HG03175 (cell line): ENCODE measurements around the gene ASCC3.
"Not testable (repeated sequence)": the region's sequence is repeated elsewhere in the genome, so short reads cannot be mapped to it uniquely, and the experiment has no call there.

Experiments
- ATAC-seq: cut with Tn5 transposase; IDR thresholded peaks from one replicate; pipeline ENCODE4 v1.9.1; 2021; ENCODE audit warnings: mild to moderate bottlenecking, moderate library complexity; ENCODE audit not compliant: unreplicated experiment

Gene ASCC3

DNA sequence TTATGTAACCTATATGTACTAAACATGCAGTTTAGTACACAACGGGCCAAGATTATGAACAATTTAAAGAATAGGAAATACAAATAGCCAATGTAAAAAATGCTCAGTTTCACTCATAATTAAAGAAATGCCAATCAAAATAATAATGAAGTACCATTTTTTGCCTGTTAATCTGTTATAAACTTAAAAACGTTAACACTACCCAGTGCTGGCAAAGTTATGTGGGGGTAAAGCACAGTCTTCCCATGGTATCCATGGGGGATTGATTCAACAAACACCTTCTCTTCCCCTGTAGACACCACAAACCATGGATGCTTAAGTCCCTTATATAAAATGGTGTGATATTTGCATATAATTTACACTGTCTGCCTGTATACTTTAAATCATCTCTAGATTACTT is 211.1 kb downstream of the ASCC3 start:
- ATAC-seq = no peak

DNA sequence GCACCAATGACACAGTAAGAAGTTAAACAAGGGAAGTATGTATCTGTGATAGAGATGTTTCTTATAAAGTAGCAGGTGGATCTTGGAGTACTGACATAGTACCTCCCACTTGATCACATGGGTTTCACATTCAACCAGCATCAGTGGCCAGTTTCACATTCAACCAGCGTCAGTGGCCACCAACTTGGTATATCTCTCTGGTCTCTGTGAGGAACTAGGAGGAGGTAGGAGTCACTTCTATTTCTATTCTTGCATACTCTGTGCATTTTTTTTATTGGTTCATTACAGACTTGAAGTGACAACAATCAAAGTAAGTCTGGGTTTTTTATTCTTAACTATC is 216.1 kb downstream of the ASCC3 start:
- ATAC-seq = peak; percentile 100

DNA sequence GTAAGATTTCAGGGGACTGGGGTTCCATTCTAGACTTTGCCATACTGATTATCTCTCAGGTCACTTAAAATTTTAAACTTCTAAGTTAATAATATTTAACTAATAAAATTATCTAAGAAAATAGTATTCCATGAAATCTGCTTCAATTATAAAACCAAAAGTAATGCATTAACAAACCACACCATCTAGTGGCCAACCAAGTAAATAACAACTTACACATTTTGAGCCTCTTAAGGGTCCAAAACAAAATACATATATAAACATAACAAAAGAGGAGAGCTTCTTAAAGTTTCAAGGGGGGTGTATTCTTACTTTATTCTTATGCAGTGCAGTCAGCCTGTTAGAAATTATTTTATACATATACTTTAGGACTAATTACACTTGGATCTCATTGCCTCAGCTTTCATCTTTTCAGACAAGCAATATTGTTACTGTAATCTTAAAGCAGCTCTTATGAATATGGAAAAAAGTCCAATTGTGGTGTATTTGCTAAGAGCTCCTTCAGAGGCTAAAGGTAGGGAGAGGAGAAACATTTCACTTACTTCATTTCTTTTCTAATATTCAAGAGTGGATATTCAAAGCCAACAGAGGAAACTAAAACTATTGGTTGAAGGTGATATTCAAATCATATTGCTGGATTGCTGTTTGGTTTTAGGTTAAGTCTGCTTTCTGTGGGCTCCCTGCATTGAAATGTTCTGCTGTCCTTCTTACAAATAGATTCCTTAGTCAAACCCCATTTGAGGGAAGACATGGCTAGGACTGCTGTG is 216.7 kb downstream of the ASCC3 start:
- ATAC-seq = peak; percentile 35

DNA sequence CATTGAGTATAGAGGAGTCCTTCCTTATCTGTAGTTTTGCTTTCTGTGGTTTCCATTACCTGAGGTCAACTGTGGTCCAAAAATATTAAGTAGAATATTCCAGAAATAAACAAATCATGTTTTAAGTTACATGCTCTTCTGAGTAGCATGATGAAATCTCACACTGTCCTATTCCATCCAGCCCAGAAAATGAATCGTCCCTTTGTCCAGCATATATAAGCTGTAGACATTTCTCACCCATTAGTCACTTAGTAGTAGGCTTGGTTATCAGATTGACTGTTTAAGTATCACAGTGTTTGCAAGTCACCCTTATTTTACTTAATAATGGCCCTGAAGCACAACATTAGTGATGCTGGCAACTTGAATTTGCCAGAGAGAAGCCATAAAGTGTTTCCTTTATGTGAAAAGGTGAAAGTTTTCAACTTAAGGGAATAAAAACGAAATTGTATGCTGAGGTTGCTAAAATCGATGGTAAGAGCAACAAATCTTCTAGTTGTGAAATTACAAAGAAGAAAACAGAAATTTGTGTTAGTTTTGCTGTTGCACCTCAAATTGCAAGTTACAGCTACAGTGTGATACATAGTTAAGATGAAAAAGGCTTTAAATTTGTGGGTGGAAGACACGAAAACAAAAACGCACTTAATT is 217.8 kb downstream of the ASCC3 start:
- ATAC-seq = no peak

DNA sequence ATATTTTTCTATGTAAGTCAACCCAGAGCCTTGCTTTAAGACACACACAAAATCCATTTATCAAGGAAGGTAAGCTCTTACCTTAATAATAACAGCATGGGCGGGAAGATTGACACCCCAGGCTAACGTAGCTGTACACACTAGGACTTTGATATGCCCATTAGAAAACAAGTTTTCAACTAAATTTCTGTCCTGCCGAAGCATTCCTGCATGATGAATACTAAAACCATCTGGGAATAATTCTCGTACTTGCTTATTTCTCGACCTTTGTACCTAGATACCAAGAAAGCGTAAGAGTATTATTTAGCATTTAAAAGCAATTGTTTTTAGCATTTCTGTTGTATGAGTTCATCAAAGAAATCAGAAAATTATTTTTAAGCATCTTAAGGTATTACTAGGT is 218.9 kb downstream of the ASCC3 start:
- no peak for ATAC-seq

DNA sequence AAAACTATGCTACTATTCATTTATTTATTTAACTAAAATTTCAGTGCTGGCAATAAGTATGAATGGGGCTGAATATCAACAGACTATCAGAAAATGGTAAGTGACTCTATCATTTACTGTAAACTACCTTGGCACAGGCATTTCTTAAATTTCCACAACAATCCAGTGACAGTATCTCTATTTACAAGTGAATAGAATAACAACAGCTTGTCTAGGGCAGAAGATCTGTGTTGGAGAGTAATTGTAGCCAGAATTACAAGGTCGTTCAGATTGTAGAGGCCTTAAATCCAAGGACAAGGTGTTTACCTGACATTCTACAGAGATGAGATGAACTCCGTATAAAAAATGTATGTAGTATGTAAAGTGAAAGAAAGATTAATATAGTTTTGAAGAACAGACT is 222.6 kb downstream of the ASCC3 start:
- ATAC-seq = no peak

DNA sequence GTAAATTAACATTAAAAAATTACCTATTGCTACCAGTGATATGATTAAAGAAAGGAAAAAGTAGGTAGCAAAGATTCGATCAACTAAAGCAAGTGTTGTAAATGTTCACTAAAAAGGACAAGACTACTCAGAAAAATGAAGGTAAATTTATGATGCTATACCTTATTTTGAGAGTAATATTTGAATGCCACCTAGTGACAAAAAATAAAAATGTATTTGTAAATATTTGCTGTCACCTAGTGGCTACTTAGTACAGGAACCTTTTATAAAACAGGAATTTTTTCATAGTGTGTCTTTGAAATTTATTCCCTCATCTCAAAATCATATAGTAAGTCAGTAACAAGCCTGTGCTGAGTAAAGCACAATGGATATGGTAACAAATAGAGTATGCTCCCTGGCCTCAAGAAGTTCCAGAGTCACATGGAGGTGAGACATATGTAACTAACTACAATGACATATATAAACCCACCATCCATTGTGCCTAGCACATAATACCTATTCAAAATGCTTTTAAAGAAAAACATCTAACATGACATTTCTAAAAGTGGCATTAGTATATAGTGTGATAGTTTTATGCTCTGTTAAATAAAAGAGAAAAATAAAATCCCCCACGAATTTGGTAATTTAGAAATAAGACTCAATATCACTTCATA is 223.3 kb downstream of the ASCC3 start:
- ATAC-seq = peak; percentile 62

- not testable (repeated sequence) for ATAC-seq
These were observed 240.0 kb downstream of the ASCC3 start for GRCh38 chr6:100641147-100641546.

DNA sequence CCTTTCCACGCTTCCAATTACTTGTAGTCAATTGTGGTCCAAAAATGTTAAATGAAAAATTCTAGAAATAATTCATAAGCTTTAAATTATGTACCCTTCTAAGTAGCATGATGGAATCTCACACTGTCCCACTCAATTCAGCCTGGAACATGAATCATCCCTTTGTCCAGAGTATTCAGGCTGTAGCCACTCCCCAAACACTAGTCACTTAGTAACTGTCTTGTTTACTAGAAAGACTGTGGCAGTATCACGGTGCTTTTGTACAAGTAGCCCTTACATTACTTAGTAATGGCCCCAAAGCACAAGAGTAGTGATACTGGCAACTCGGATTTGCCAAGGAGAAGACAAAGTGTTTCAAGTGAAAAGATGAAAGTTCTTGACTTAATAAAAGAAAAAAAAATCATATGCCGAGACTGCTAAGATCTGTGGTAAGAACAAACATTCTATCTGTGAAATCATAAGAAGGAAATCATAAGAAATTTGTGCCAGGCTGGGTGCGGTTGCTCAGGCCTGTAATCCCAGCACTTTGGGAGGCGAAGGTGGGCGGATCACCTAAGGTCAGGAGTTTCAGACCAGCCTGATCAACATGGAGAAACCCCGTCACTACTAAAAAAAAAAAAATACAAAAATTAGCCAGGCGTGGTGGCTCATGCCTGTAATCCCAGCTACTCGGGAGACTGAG is 247.9 kb downstream of the ASCC3 start:
- no peak for ATAC-seq

DNA sequence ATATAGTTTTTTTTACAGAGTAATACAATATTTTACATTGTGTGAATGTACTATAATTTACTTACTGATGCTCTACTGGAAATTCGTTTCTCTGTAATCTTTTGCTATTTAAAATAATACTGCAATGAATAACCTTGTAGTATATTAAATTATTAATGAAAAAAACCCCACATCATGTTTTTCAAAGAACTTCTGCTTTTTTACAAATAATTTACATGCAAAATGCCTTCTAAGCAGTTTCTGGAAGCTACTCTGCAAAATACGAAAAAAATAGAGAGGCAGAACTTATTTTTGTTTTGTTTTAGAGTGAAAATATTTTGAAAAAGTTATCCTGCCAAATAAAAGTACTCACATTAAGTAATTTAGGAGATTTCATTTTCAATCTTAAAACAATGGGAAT is 250.6 kb downstream of the ASCC3 start:
- ATAC-seq = no peak

DNA sequence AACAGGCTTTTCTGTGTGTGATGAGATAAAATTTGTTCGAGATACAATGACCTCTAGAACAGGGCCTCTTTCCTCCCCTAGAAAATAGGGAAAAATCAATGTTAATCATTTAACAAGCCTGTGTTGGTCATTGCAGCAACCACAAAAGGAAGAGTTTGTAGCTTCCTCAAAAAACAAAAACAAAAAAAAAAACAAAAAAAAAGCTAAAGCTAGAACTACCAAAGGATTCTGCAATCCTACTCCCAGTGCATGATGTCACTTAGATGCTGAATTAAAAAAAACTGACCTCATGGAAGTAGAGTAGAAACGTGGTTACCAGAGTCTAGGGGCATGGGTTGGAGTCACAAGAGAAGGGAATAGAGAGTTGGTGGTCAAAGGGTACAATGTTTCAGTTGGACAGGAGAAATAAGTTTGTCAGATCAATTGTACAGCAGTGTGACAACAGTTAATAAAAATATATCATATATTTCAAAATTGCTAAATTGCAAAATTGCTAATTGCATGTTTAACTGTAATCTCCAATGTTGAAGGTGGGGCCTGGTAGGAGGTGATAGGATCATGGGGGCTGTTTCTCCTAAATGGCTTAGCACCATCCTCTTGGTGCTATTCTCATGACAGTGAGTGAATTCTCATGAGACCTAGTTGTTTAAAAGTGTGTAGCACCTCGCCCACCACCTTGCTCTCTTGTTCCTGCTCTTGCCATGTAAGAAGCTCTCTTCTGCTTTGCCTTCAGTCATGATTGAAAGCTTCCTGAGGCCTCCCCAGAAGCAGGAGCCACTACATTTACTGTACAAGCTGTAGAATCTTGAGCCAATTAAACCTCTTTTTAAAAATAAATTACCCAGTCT is 253.0 kb downstream of the ASCC3 start:
- ATAC-seq = no peak

DNA sequence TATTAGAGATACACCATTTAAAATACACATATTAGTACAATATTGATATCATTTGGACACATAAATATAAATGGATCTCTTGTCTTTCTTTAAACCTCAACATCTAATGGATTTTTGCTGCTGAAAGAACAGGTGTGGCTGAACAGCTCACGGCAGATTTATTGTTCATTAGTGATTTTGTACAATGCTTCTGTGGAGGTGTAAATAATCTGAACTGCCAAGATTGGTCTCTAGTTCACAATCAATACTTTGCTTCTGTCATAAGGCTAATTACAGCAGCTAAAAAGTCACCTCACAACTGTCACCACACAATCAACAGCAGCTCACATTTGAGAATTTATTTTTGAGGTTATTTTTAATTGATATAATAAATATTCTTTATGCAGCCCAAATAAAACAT is 254.4 kb downstream of the ASCC3 start:
- ATAC-seq = no peak

GRCh38 chr6:100622907-100623692 is 258.0 kb downstream of the ASCC3 start:
- no peak for ATAC-seq

- ATAC-seq = no peak
These were observed 260.9 kb downstream of the ASCC3 start for GRCh38 chr6:100620085-100620840.

DNA sequence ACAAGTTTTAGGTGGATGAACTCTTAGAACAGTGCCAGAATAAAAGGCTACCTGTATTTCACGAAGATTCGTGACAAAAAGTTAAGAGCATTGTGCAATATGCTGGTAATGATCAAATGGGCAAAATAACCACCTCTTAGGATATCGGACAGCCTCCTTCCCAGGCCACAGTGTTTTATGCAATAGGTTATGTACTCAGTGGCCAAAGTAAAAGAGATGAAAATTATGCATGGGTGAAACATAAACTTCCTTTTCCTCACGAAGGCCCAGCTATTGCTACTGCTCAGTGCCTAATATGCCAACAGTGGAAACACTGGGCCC is 262.8 kb downstream of the ASCC3 start:
- ATAC-seq = no peak

DNA sequence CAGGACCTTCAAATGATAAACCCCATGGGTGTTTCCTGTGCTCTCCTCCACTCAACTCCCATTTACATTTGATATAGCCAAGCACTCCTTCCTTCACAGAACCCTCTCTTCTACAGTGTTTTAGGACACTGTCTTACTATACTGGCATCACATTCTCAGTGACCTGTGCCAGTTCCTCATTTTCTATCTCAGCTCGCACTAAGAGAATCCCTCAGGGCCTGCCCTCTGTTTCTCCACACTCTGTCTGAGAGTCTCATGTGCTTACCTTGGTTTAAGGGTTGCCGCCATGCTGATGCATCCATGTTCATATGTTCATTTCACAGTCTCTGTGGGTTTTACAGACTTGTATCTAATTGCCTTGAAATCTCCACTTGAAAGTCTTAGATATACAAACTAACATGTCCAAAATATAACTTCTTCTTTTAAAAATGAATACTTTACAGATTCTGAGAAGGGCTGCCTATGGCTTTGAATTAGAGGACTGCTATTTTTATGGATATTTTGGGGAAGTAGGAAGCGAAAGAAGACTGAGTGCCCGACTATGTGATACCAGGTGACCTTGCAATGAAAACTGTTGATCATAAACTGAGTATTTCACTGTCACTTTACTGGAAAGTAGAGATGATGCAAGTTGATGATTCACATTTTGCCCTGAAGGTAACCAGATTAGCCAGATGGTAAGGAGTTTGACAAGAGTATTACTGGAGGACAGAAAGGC is 263.3 kb downstream of the ASCC3 start:
- peak; percentile 77 for ATAC-seq

GRCh38 chr6:100614933-100615332 is 266.2 kb downstream of the ASCC3 start:
- no peak for ATAC-seq

DNA sequence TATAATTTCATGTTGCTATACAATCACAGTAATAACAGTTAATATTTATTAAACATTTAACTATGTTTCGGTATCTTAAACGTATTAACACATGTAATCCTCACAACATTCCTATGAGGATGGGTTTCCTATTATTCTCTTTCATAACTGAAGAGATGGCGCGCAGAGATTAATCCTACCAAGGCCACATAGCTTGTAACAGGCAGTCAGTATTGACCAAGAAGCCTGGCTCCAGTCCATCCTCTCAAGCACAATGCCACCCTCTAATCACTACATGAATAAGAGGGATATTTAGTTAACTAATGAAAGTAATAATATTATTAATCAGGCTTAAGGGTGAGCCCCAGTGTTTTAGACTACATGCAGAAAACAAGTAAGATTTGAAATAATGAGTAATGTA is 266.7 kb downstream of the ASCC3 start:
- ATAC-seq = no peak

- no peak for ATAC-seq
These were observed 267.5 kb downstream of the ASCC3 start for GRCh38 chr6:100613656-100614055.
